Measurements from ENCODE around the gene EYS.

The EYS gene

GRCh38 chr6:65461121-65461520 is 245.9 kb downstream of the EYS start:
- H3K27ac ChIP-seq, result no peak overlapping the region
- no peak for TF ChIP-seq CTCF (conservative IDR thresholded peaks at IDR 0.05)
- TF ChIP-seq ZFX (IDR thresholded peaks at IDR 0.05), result no peak

- no peak overlapping the region for H3K27ac ChIP-seq
- TF ChIP-seq CTCF (conservative IDR thresholded peaks at IDR 0.05) (no peak), ZFX (IDR thresholded peaks at IDR 0.05) (no peak)
These were observed 254.7 kb downstream of the EYS start for GRCh38 chr6:65452333-65452732.

- no peak for TF ChIP-seq CTCF (conservative IDR thresholded peaks at IDR 0.05)
- no peak for TF ChIP-seq ZFX (IDR thresholded peaks at IDR 0.05)
- H3K27ac ChIP-seq, result no peak overlapping the region
These were observed 256.6 kb downstream of the EYS start for GRCh38 chr6:65450451-65450850.

- H3K27ac ChIP-seq, result no peak overlapping the region
- TF ChIP-seq ZFX (IDR thresholded peaks at IDR 0.05) (no peak), CTCF (conservative IDR thresholded peaks at IDR 0.05) (no peak)
These were observed 257.1 kb downstream of the EYS start for GRCh38 chr6:65449926-65450325.

GRCh38 chr6:65448866-65449265 is 258.2 kb downstream of the EYS start:
- no peak overlapping the region for H3K27ac ChIP-seq
- TF ChIP-seq ZFX (IDR thresholded peaks at IDR 0.05) (no peak), CTCF (conservative IDR thresholded peaks at IDR 0.05) (no peak)

GRCh38 chr6:65436281-65436680 is 270.7 kb downstream of the EYS start:
- TF ChIP-seq ZFX (IDR thresholded peaks at IDR 0.05), result no peak
- no peak for TF ChIP-seq CTCF (conservative IDR thresholded peaks at IDR 0.05)
- H3K27ac ChIP-seq, result no peak overlapping the region

GRCh38 chr6:65416621-65417020 is 290.4 kb downstream of the EYS start:
- TF ChIP-seq CTCF (conservative IDR thresholded peaks at IDR 0.05), result no peak
- TF ChIP-seq ZFX (IDR thresholded peaks at IDR 0.05), result no peak
- no peak overlapping the region for H3K27ac ChIP-seq

Measured in C4-2B (cell line).